ENCODE data around the gene YPEL5. TPM values are rescaled to one million over a fixed set of nuclear protein-coding genes. Genes with fewer than 3 reads are reported as not detected.

Gene YPEL5
- polyA plus RNA-seq, 3 donors: 231 to 254 (median 235) TPM

DNA sequence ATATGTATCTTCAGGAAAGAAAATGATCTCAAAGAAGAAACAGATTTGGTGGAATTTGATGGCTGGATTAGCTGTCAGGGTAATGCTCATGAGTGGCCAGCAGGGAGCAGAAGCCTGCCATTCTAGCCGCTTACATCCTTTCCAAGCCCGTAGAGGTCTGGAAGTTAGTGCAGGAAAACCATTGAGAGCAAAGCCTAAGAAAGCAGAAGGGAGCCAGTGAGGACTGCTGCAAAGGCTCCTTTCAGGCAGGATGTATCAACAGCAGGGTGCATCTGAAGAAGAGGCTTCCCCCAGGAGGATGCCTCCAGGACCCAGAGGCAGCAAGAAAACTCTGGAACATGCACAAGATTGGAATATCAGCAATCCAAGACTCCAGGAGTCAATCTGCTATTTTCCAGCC, 61.6 kb downstream of the YPEL5 start:
- no peaks in the 10 kb centered on the region for H3K36me3 ChIP-seq (replicated peaks in 1 of 2; ENCODE audit: control insufficient read depth in 1 of 2, insufficient read depth in 2 of 2, low read length in 2 of 2)
- peak; percentile 13 to 41 (median 37) for DNase-seq
- H3K27ac Mint-ChIP-seq: no peak overlapping the region
- no peak overlapping the region for H3K4me3 Mint-ChIP-seq
- peaks cover 2% of the 10 kb centered on the region for H3K4me1 Mint-ChIP-seq
- peak; percentile 91 for TF ChIP-seq CTCF (IDR thresholded peaks at IDR 0.05)
- H3K4me1 ChIP-seq (ENCODE audit: control insufficient read depth in 1 of 2, insufficient read depth in 2 of 2, low read length in 2 of 2): no peaks in the 10 kb centered on the region
- WGBS (ENCODE audit: insufficient coverage): 0% methylated on average over 2 of the region's 2 CpGs
- H3K9me3 ChIP-seq (replicated peaks in 1 of 2; ENCODE audit: control insufficient read depth in 1 of 2, insufficient read depth in 1 of 2, low read length in 2 of 2): no peaks in the 10 kb centered on the region
- no peak overlapping the region for H3K4me3 ChIP-seq (replicated peaks in 1 of 3; ENCODE audit: low read depth in 2 of 3, low read length in 3 of 3)
- H3K27ac ChIP-seq (ENCODE audit: low read depth in 1 of 2, low read length in 2 of 2): no peak overlapping the region
- no peaks in the 10 kb centered on the region for H3K79me2 ChIP-seq (ENCODE audit: insufficient read depth, low read length)
- H3K9ac ChIP-seq (ENCODE audit: insufficient read depth, low read length, poor library complexity, severe bottlenecking): no peak overlapping the region
- H3K27me3 ChIP-seq (ENCODE audit: control insufficient read depth in 2 of 2, insufficient read depth in 2 of 2, low read length in 2 of 2): no peaks in the 10 kb centered on the region
- H3K9me3 Mint-ChIP-seq: no peaks in the 10 kb centered on the region
- H4K20me1 ChIP-seq (ENCODE audit: insufficient read depth, low read length): no peaks in the 10 kb centered on the region
- H3K27me3 Mint-ChIP-seq (ENCODE audit: low read depth in 3 of 3): peaks cover 0 to 7% (median 5%) of the 10 kb centered on the region in 3 donors
- H3K4me2 ChIP-seq (replicated peaks; ENCODE audit: extremely low read depth, low read length, poor library complexity, severe bottlenecking): no peak overlapping the region
- intact Hi-C loops (cut with micrococcal nuclease): loop anchor here (5.0 kb wide), 1 partner anchor 499 kb away; no protein-coding TSS in a partner anchor
- no peaks in the 10 kb centered on the region for H3K36me3 Mint-ChIP-seq
- no peak overlapping the region for H2AFZ ChIP-seq (ENCODE audit: insufficient read depth, low read depth, low read length, poor library complexity, severe bottlenecking)

DNA sequence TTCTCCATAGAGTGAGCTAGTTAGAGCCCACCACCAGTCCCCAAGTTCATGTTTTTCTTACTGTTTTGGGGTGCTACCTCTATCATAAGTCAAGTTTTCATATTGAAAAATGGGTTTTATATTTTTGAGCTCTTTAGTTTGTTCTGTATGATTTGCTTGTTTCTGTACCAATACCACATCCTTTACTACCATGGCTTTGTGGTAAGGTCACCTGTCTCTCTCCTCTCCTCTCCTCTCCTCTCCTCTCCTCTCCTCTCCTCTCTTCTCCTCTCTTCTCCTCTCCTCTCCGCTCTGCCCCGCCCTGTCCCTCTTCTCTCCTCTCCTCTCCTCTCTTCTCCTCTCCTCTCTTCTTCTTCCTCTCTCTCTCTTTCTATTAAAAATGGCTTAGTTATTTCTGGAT, 62.4 kb downstream of the YPEL5 start:
- H3K36me3 ChIP-seq (replicated peaks in 1 of 2; ENCODE audit: control insufficient read depth in 1 of 2, insufficient read depth in 2 of 2, low read length in 2 of 2): no peaks in the 10 kb centered on the region
- H3K4me3 ChIP-seq (replicated peaks in 1 of 3; ENCODE audit: low read depth in 2 of 3, low read length in 3 of 3): no peak overlapping the region
- no peak overlapping the region for H3K27ac Mint-ChIP-seq
- peaks cover 2% of the 10 kb centered on the region for H3K4me1 Mint-ChIP-seq
- no peak overlapping the region for H3K4me3 Mint-ChIP-seq
- TF ChIP-seq CTCF (IDR thresholded peaks at IDR 0.05): no peak
- WGBS (ENCODE audit: insufficient coverage): no CpG with 5 or more reads among the region's 2 CpGs
- no peak overlapping the region for H3K9ac ChIP-seq (ENCODE audit: insufficient read depth, low read length, poor library complexity, severe bottlenecking)
- no peak overlapping the region for H3K4me2 ChIP-seq (replicated peaks; ENCODE audit: extremely low read depth, low read length, poor library complexity, severe bottlenecking)
- no peaks in the 10 kb centered on the region for H3K9me3 ChIP-seq (replicated peaks in 1 of 2; ENCODE audit: control insufficient read depth in 1 of 2, insufficient read depth in 1 of 2, low read length in 2 of 2)
- H3K27me3 Mint-ChIP-seq (ENCODE audit: low read depth in 3 of 3): peaks cover 0 to 7% (median 5%) of the 10 kb centered on the region in 3 donors
- no peaks in the 10 kb centered on the region for H3K27me3 ChIP-seq (ENCODE audit: control insufficient read depth in 2 of 2, insufficient read depth in 2 of 2, low read length in 2 of 2)
- H3K27ac ChIP-seq (ENCODE audit: low read depth in 1 of 2, low read length in 2 of 2): no peak overlapping the region
- no peak for DNase-seq
- intact Hi-C loops (cut with micrococcal nuclease): loop anchor here (5.0 kb wide), 1 partner anchor 498 kb away; no protein-coding TSS in a partner anchor
- no peaks in the 10 kb centered on the region for H3K9me3 Mint-ChIP-seq
- H3K4me1 ChIP-seq (ENCODE audit: control insufficient read depth in 1 of 2, insufficient read depth in 2 of 2, low read length in 2 of 2): no peaks in the 10 kb centered on the region
- no peak overlapping the region for H2AFZ ChIP-seq (ENCODE audit: insufficient read depth, low read depth, low read length, poor library complexity, severe bottlenecking)
- no peaks in the 10 kb centered on the region for H3K79me2 ChIP-seq (ENCODE audit: insufficient read depth, low read length)
- H3K36me3 Mint-ChIP-seq: no peaks in the 10 kb centered on the region
- no peaks in the 10 kb centered on the region for H4K20me1 ChIP-seq (ENCODE audit: insufficient read depth, low read length)

Small RNA genes within 50 kb of the gene (small RNA-seq; reads per million reads assigned to genes)
- gene SNORA10B (ENCODE audit: insufficient read length, low read depth): not detected

Other genes starting within 250 kb of the YPEL5 start
- not detected for gene ALK, start 225.4 kb upstream of the YPEL5 start, polyA plus RNA-seq
- gene LBH, start 84.5 kb downstream of the YPEL5 start, polyA plus RNA-seq: under 1 TPM; 0.41 to 0.76 (median 0.42) TPM

Data from CD14-positive monocyte (primary cell).